GM12892 (cell line): ENCODE data around the gene CHMP1B.

Source experiments
- POLR2A ChIP-seq: IDR thresholded peaks from 2 replicates; pipeline ENCODE4 v1.6.1; 2011; ENCODE audit warnings: low read depth, low read length, control low read depth
- TAF1 ChIP-seq: IDR thresholded peaks from 2 replicates; pipeline ENCODE4 v1.6.1; 2011; ENCODE audit warnings: low read depth, mild to moderate bottlenecking, control low read depth, low read length, borderline replicate concordance

- TF ChIP-seq POLR2A (no peak), TAF1 (no peak)
Measured at GRCh38 chr18:11861583-11862288, 10.5 kb downstream of the CHMP1B start.
